H54 (cell line): Measurements from ENCODE around the gene COBLL1.
"Not testable (repeated sequence)": the region's sequence is repeated elsewhere in the genome, so short reads cannot be mapped to it uniquely, and the experiment has no call there.

Source experiments
- DNase-seq: peaks from one replicate; pipeline ENCODE4 v3.0.0; 2011; ENCODE audit warnings: low spot score, mixed read lengths; ENCODE audit not compliant: insufficient read length
- FAIRE-seq: peaks from 3 replicates; lab custom pipeline; 2011; peaks lifted over from hg19 to GRCh38; lab: Jason Lieb, UNC
- POLR2A ChIP-seq: IDR thresholded peaks from 2 replicates; pipeline ENCODE4 v1.6.1; 2011; ENCODE audit warnings: low read depth, mild to moderate bottlenecking, low read length

COBLL1 gene

GRCh38 chr2:164873210-164873908 lies 31.7 kb upstream of the COBLL1 start:
- no peak for TF ChIP-seq POLR2A
- DNase-seq (no peak), FAIRE-seq (no peak)

- no peak for FAIRE-seq
- DNase-seq = no peak
- TF ChIP-seq POLR2A = no peak
Measured at GRCh38 chr2:164871404-164871803, 29.8 kb upstream of the COBLL1 start.

- no peak for TF ChIP-seq POLR2A
- FAIRE-seq (no peak), DNase-seq (no peak)
Measured at GRCh38 chr2:164869420-164869772, 27.8 kb upstream of the COBLL1 start.

GRCh38 chr2:164868563-164869419 lies 27.2 kb upstream of the COBLL1 start:
- DNase-seq (no peak), FAIRE-seq (no peak)
- no peak for TF ChIP-seq POLR2A

DNA sequence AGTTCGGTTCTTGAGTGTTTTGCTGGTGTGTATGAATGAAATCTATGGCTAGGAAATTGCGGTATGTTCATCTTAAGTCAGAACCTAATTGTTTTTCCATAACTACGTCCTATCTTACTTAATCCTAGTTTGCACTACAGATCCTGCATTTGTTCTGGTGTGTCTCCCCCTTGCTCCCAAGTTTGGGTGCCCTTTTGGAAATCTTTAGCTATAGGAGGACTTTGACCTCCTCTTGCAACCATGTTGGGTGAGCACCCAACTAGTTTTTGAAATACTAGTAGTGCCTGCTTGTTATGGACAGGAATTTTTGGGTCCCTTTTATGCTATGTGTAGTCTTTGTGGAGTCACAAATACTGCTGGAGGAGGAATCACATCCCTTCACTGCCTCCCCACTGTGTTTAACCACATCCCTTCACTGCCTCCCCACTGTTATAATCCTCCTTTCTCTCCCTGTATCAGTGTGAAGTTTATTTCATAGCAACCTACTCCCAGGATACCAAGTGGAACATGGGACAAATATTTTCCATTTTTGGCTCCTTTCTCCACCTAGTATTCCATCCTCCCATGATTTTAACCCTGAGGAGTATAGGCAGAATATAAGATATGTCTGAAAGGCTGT lies 26.3 kb upstream of the COBLL1 start:
- no peak for TF ChIP-seq POLR2A
- FAIRE-seq = no peak
- no peak for DNase-seq

GRCh38 chr2:164866381-164866780 lies 24.8 kb upstream of the COBLL1 start:
- not testable (repeated sequence) for FAIRE-seq, DNase-seq

DNA sequence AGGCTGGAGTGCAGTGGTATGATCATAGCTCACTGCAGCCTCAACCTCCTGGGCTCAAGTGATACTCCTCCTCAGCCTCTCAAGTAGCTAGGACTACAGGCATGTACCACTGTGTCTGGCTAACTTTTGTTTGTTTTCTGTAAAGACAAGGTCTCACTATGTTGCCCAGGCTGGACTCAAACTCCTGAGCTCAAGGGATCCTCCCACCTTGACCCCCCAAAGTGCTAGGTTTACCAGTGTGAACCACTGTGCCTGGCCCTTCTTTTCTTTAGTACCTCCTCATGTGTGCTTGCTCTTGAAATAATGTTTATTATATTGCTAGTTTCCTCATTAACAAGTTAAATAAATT lies 19.0 kb upstream of the COBLL1 start:
- no peak for DNase-seq
- TF ChIP-seq POLR2A = no peak
- no peak for FAIRE-seq

DNA sequence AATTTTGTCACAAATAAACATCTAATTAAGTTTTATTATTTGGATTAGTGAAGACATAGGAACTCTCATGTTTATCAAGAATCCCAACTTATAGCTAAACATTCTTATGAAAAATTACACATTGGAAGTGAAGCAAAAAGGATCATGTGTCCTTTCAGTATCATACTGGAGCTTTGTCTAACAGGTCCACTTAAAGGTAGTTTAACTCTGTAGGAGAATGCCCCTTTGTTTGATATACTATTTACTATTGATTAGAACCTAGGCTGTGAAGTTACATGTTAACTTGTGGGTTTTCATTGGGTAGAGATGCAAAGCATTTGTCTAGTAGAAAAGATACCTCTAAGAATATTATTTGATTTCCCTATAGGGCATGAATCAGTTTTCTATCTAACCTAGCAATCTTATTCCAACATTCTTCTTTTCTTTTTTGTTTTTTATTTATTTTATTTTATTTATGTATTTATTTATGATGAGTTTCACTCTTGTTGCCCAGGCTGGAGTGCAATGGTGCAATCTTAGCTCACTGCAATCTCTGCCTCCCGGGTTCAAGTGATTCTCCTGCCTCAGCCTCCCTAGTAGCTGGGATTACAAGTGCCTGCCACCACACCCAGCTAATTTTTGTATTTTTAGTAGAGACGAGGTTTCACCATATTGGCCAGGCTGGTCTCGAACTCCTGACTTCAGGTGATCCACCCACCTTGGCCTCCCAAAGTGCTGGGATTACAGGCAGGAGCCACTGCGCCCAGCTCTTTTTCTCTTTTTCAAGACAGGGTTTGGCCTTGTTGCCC lies 18.5 kb upstream of the COBLL1 start:
- DNase-seq, FAIRE-seq: not testable (repeated sequence)

DNA sequence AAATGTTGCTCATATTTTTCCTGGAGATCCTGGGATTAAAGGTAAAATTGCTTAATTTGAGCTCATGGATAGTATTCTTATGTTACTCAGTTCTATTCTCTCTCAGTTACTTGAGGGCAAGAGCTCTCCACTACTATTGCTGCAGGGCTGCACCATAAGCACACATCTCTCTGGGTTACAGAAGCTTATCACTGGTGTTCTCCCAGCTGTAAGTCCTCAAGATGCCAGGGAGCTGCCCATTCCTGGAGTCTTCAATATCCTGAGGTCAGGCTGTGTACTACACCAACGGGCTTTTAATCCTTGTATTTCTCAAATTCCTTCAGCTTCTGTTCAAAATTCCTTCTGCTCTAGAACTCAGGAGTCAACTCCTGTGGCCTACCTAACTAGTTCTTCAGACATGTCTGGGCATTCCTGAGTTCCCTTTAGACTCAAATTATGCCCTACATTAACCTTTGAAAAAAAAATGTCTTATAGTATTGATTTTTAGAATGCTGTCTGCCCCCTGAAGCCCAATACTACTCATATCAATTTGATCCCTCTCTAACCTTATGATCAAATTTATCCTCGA lies 17.7 kb upstream of the COBLL1 start:
- FAIRE-seq = no peak
- no peak for TF ChIP-seq POLR2A
- no peak for DNase-seq

- DNase-seq = no peak
- no peak for FAIRE-seq
- TF ChIP-seq POLR2A = no peak
Measured at GRCh38 chr2:164852086-164852485, 10.5 kb upstream of the COBLL1 start.

DNA sequence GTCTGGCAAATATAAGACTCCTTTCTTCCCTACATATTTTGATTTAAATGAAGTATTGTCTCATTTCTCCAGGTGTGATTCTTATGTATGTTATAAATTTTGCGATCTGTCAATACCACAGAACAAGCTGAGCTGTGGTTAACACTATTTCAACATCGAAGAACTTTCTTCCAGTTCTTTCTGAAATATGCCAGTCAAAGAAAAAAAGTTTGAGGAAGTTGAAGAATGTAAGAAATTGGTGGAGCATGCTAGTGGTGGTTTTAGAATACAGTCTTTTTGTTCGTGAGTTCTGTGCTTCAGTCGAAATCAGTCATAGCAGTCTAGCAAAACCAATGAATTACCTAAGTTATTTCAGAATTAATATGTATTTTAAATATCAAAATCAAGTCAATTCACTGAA lies 8.6 kb upstream of the COBLL1 start:
- no peak for TF ChIP-seq POLR2A
- DNase-seq = no peak
- FAIRE-seq = no peak

DNA sequence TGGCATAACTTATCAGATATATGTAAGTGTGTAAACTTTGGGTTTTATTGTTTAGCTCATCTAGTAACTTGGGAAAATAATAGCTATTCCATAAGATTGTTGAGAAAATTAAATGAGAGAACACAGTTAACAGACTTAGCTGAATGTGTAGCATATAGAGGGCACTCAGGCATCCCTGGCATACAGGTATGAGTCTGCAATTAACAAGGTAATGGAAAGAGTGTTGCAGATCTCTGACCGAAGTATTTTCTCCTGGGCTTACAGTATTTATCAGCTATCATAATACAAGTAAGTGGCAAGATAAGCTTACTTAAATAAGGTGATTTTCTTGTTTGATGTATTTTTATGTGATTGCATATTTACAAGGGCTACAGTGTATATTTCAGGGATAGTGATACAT lies 7.9 kb upstream of the COBLL1 start:
- FAIRE-seq = no peak
- no peak for TF ChIP-seq POLR2A

GRCh38 chr2:164847981-164848741 lies 6.5 kb upstream of the COBLL1 start:
- TF ChIP-seq POLR2A = no peak
- DNase-seq = no peak
- FAIRE-seq = no peak

More for the DNA sequence above, 7.9 kb upstream of the COBLL1 start:
- DNase-seq = no peak
